Measurements from ENCODE around the gene TBCEL.
A peak's percentile ranks its signal among the peaks of the same experiment; 100 is the strongest.

The TBCEL gene

DNA sequence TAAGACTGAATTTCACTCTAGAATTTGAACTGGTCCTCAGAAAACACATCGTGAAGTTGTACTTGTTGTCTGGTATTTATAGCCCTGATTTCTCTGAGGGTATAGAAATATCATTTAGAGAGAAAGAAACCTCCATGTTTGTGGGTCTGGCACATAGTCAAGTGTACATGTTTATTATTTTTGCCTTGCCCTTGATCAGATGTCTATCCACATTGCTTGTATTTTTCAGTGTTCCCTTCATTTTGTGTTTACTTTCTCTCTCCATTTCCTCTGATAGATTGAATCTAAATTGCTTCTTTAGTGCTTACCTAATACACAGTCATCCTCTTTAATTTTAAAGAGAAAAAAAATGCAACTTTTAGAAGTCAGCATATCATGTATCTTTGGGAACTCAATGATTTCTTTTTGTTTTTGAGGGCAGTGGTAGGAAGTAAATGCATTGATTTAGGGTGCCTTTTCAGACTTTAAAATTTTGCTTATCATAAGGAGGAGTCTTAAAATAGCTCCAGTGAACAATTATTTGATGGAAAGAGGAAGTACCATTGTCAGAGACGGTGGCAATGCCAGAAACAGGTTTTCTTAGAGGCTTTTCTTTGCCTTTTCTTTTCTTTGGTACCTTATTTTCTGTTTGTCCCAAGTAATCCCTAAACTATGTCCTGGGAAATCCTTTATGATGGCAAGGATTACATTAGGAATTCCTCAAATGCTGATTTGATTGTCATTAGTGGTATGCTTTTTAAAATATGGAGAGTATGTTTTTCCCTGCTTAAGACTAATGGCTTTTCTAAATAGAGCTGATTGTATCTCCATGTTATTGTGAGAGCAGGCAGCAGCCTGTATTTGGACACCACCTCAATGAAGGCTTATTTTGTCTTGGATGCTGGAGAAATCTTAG lies 47.3 kb downstream of the TBCEL start:
- H3K4me2 ChIP-seq (ENCODE audit: low read length, poor library complexity, severe bottlenecking) = no peak overlapping the region
- 82% methylated on average over 2 of the region's 2 CpGs for WGBS

DNA sequence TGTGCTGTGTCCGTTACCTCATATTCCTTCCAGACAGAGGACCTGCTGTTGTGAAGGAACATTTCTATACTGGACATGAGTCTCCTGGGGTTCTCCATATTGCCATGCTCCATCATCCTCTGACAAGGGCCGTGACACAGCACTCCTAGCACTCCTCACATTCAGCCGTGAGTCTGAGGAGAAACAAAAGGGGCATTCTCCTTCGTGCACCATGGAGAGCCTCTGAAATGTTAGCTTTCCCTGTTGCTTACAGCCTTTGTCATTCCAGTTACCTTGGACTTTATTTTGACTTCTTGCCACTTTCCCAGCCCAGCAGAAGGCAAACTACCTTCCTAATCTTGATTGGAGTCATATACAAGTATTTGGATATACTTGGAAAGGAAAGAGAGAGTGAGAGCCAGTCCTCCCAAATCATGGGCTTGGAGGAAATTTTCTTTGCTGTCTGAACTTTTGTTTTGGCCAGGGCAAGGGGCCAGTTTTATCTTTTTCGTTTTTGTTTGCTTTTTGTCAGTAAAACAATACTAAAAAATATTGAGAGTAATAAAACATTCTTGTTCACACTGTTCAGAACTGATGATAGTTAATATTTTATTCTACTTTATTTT lies 48.0 kb downstream of the TBCEL start:
- Histone ChIP-seq H3K4me2 (ENCODE audit: low read length, poor library complexity, severe bottlenecking) (no peak overlapping the region), H3K79me1 (replicated peaks; ENCODE audit: low read length, poor library complexity, severe bottlenecking) (no peaks in the 10 kb centered on the region), H4K8ac (ENCODE audit: low read length) (no peak overlapping the region), H3K14ac (ENCODE audit: low read length in 2 of 2) (no peak overlapping the region), H3K27ac (ENCODE audit: low read length, poor library complexity, severe bottlenecking) (no peak overlapping the region), H3K4ac (ENCODE audit: low read depth in 1 of 2, low read length in 2 of 2) (no peak overlapping the region), H2AFZ (ENCODE audit: low read depth, low read length) (no peak overlapping the region), H3K4me3 (ENCODE audit: insufficient read depth in 1 of 2, low read depth in 1 of 2, low read length in 2 of 2) (no peak overlapping the region), H2AK5ac (ENCODE audit: low read length, severe bottlenecking) (no peak overlapping the region), H2BK5ac (ENCODE audit: low read depth, low read length, poor library complexity, severe bottlenecking) (no peak overlapping the region), H3K27me3 (ENCODE audit: control insufficient read depth in 1 of 2, insufficient read depth in 1 of 2, low read length in 2 of 2) (no peaks in the 10 kb centered on the region), H2BK15ac (ENCODE audit: low read depth, poor library complexity, severe bottlenecking) (no peak overlapping the region), H3K18ac (ENCODE audit: low read depth in 1 of 2, low read length in 2 of 2) (no peak overlapping the region), H3K4me1 (ENCODE audit: control insufficient read depth, insufficient read depth, low read depth, low read length) (no peaks in the 10 kb centered on the region), H2BK12ac (ENCODE audit: low read length in 2 of 2) (no peak overlapping the region), H3K23ac (ENCODE audit: low read length in 2 of 2) (no peak overlapping the region), H3K36me3 (ENCODE audit: control insufficient read depth in 1 of 2, insufficient read depth in 2 of 2, low read depth in 1 of 2, low read length in 2 of 2) (peaks cover 6 to 69% of the 10 kb centered on the region in 2 experiments), H4K91ac (ENCODE audit: low read length) (no peak overlapping the region), H3K9me3 (ENCODE audit: control insufficient read depth, low read length) (no peaks in the 10 kb centered on the region), H3K9ac (ENCODE audit: low read length) (no peak overlapping the region), H2BK120ac (ENCODE audit: low read depth, low read length) (no peak overlapping the region)
- 67% methylated on average over 4 of the region's 5 CpGs for WGBS
- DNase-seq = peak; percentile 13

More for the DNA sequence above, 47.3 kb downstream of the TBCEL start:
- no peaks in the 10 kb centered on the region for H3K9me3 ChIP-seq (ENCODE audit: control insufficient read depth, low read length)
- H2AFZ ChIP-seq (ENCODE audit: low read depth, low read length) = no peak overlapping the region
- no peak overlapping the region for H3K18ac ChIP-seq (ENCODE audit: low read depth in 1 of 2, low read length in 2 of 2)
- H2BK12ac ChIP-seq (ENCODE audit: low read length in 2 of 2) = no peak overlapping the region
- H2AK5ac ChIP-seq (ENCODE audit: low read length, severe bottlenecking) = no peak overlapping the region
- DNase-seq = peak; percentile 10
- no peak overlapping the region for H2BK120ac ChIP-seq (ENCODE audit: low read depth, low read length)
- no peaks in the 10 kb centered on the region for H3K79me1 ChIP-seq (replicated peaks; ENCODE audit: low read length, poor library complexity, severe bottlenecking)
- H2BK5ac ChIP-seq (ENCODE audit: low read depth, low read length, poor library complexity, severe bottlenecking) = no peak overlapping the region
- no peak overlapping the region for H4K8ac ChIP-seq (ENCODE audit: low read length)
- H3K4ac ChIP-seq (ENCODE audit: low read depth in 1 of 2, low read length in 2 of 2) = no peak overlapping the region
- no peak overlapping the region for H3K14ac ChIP-seq (ENCODE audit: low read length in 2 of 2)
- H3K23ac ChIP-seq (ENCODE audit: low read length in 2 of 2) = no peak overlapping the region
- no peaks in the 10 kb centered on the region for H3K4me1 ChIP-seq (ENCODE audit: control insufficient read depth, insufficient read depth, low read depth, low read length)
- H3K27ac ChIP-seq (ENCODE audit: low read length, poor library complexity, severe bottlenecking) = no peak overlapping the region
- H3K36me3 ChIP-seq (ENCODE audit: control insufficient read depth in 1 of 2, insufficient read depth in 2 of 2, low read depth in 1 of 2, low read length in 2 of 2) = peaks cover 6 to 76% of the 10 kb centered on the region in 2 experiments
- H4K91ac ChIP-seq (ENCODE audit: low read length) = no peak overlapping the region
- no peak overlapping the region for H3K4me3 ChIP-seq (ENCODE audit: insufficient read depth in 1 of 2, low read depth in 1 of 2, low read length in 2 of 2)
- no peak overlapping the region for H3K9ac ChIP-seq (ENCODE audit: low read length)
- H3K27me3 ChIP-seq (ENCODE audit: control insufficient read depth in 1 of 2, insufficient read depth in 1 of 2, low read length in 2 of 2) = no peaks in the 10 kb centered on the region
- H2BK15ac ChIP-seq (ENCODE audit: low read depth, poor library complexity, severe bottlenecking) = no peak overlapping the region

- no peak overlapping the region for H3K18ac ChIP-seq (ENCODE audit: low read depth in 1 of 2, low read length in 2 of 2)
- no peak overlapping the region for H2BK120ac ChIP-seq (ENCODE audit: low read depth, low read length)
- H2BK12ac ChIP-seq (ENCODE audit: low read length in 2 of 2) = no peak overlapping the region
- peaks cover 11% of the 10 kb centered on the region for H3K79me1 ChIP-seq (replicated peaks; ENCODE audit: low read length, poor library complexity, severe bottlenecking)
- no peak overlapping the region for H3K23ac ChIP-seq (ENCODE audit: low read length in 2 of 2)
- no CpG with 5 or more reads among the region's 3 CpGs for WGBS
- no peak for DNase-seq
- H3K4me2 ChIP-seq (ENCODE audit: low read length, poor library complexity, severe bottlenecking) = no peak overlapping the region
- H2AFZ ChIP-seq (ENCODE audit: low read depth, low read length) = no peak overlapping the region
- H3K36me3 ChIP-seq (ENCODE audit: control insufficient read depth in 1 of 2, insufficient read depth in 2 of 2, low read depth in 1 of 2, low read length in 2 of 2) = peaks cover 3 to 44% of the 10 kb centered on the region in 2 experiments
- H3K27me3 ChIP-seq (ENCODE audit: control insufficient read depth in 1 of 2, insufficient read depth in 1 of 2, low read length in 2 of 2) = no peaks in the 10 kb centered on the region
- no peak overlapping the region for H3K9ac ChIP-seq (ENCODE audit: low read length)
- no peak overlapping the region for H2BK5ac ChIP-seq (ENCODE audit: low read depth, low read length, poor library complexity, severe bottlenecking)
- H3K9me3 ChIP-seq (ENCODE audit: control insufficient read depth, low read length) = no peaks in the 10 kb centered on the region
- no peaks in the 10 kb centered on the region for H3K4me1 ChIP-seq (ENCODE audit: control insufficient read depth, insufficient read depth, low read depth, low read length)
- H3K4me3 ChIP-seq (ENCODE audit: insufficient read depth in 1 of 2, low read depth in 1 of 2, low read length in 2 of 2) = no peak overlapping the region
- no peak overlapping the region for H3K4ac ChIP-seq (ENCODE audit: low read depth in 1 of 2, low read length in 2 of 2)
- no peak overlapping the region for H4K91ac ChIP-seq (ENCODE audit: low read length)
- no peak overlapping the region for H3K14ac ChIP-seq (ENCODE audit: low read length in 2 of 2)
- H3K27ac ChIP-seq (ENCODE audit: low read length, poor library complexity, severe bottlenecking) = no peak overlapping the region
- no peak overlapping the region for H2BK15ac ChIP-seq (ENCODE audit: low read depth, poor library complexity, severe bottlenecking)
- no peak overlapping the region for H4K8ac ChIP-seq (ENCODE audit: low read length)
- H2AK5ac ChIP-seq (ENCODE audit: low read length, severe bottlenecking) = no peak overlapping the region
These were observed 57.4 kb downstream of the TBCEL start for GRCh38 chr11:121081321-121081720.

DNA sequence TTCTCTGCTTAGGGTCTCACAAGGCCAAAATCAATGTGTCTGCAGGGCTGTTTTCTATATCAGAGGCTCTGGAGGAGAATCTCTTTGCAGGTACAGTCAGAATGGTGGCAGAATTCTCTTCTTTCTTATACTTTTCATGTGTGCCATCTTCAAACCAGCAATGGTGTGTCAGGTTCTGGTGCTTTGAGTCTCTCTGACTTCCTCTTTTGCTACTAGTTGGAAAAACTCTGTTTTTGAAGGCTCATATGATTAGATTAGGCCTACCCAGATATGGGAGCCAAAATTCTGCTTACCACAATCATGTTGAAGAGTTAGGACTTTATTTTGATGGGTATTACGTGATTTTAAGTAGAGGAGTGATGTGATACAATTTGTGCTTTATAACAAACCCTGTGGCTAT lies 58.3 kb downstream of the TBCEL start:
- Histone ChIP-seq H4K8ac (ENCODE audit: low read length) (no peak overlapping the region), H3K4ac (ENCODE audit: low read depth in 1 of 2, low read length in 2 of 2) (no peak overlapping the region), H4K91ac (ENCODE audit: low read length) (no peak overlapping the region), H2BK12ac (ENCODE audit: low read length in 2 of 2) (no peak overlapping the region), H3K27ac (ENCODE audit: low read length, poor library complexity, severe bottlenecking) (no peak overlapping the region), H3K14ac (ENCODE audit: low read length in 2 of 2) (no peak overlapping the region), H2AFZ (ENCODE audit: low read depth, low read length) (no peak overlapping the region), H2BK120ac (ENCODE audit: low read depth, low read length) (no peak overlapping the region), H3K23ac (ENCODE audit: low read length in 2 of 2) (no peak overlapping the region), H3K4me2 (ENCODE audit: low read length, poor library complexity, severe bottlenecking) (no peak overlapping the region), H2AK5ac (ENCODE audit: low read length, severe bottlenecking) (no peak overlapping the region), H3K9ac (ENCODE audit: low read length) (no peak overlapping the region), H2BK15ac (ENCODE audit: low read depth, poor library complexity, severe bottlenecking) (no peak overlapping the region), H2BK5ac (ENCODE audit: low read depth, low read length, poor library complexity, severe bottlenecking) (no peak overlapping the region), H3K27me3 (ENCODE audit: control insufficient read depth in 1 of 2, insufficient read depth in 1 of 2, low read length in 2 of 2) (no peaks in the 10 kb centered on the region), H3K79me1 (replicated peaks; ENCODE audit: low read length, poor library complexity, severe bottlenecking) (peaks cover 11% of the 10 kb centered on the region), H3K4me3 (ENCODE audit: insufficient read depth in 1 of 2, low read depth in 1 of 2, low read length in 2 of 2) (no peak overlapping the region), H3K9me3 (ENCODE audit: control insufficient read depth, low read length) (no peaks in the 10 kb centered on the region), H3K18ac (ENCODE audit: low read depth in 1 of 2, low read length in 2 of 2) (no peak overlapping the region), H3K4me1 (ENCODE audit: control insufficient read depth, insufficient read depth, low read depth, low read length) (no peaks in the 10 kb centered on the region), H3K36me3 (ENCODE audit: control insufficient read depth in 1 of 2, insufficient read depth in 2 of 2, low read depth in 1 of 2, low read length in 2 of 2) (peaks cover 3 to 53% of the 10 kb centered on the region in 2 experiments)
- WGBS = 73% methylated on average over 1 of the region's 1 CpG
- DNase-seq = no peak
